ENCODE results near the gene TEX50.
"Not testable (repeated sequence)": the region's sequence is repeated elsewhere in the genome, so short reads cannot be mapped to it uniquely, and the experiment has no call there.

Gene TEX50

GRCh38 chr1:173635116-173635515 lies at the start of gene TEX50:
TEX50 (plus strand) TSS chr1:173635338; CDS start chr1:173635522, 184 bp downstream.
- Histone ChIP-seq H3K4me1 (no peaks in the 10 kb centered on the region), H3K27me3 (ENCODE audit: low read depth) (no peaks in the 10 kb centered on the region), H3K9me3 (no peaks in the 10 kb centered on the region; the same call in 1 of the 2 replicates), H3K4me3 (no peak within 1 kb of the TSS), H3K36me3 (replicated peaks) (no peaks in the 10 kb centered on the region)
- no peak for DNase-seq (ENCODE audit: low spot score in 2 of 2)
- in situ Hi-C loops (cut with MboI; ENCODE audit: low sequenced_read_pairs), result no loop called here

GRCh38 chr1:173590557-173590956 lies 44.6 kb upstream of the TEX50 start:
- H3K4me3 ChIP-seq, result no peak overlapping the region
- H3K9me3 ChIP-seq, result no peaks in the 10 kb centered on the region; the same call in 1 of the 2 replicates
- H3K36me3 ChIP-seq (replicated peaks), result no peaks in the 10 kb centered on the region
- in situ Hi-C loops (cut with MboI; ENCODE audit: low sequenced_read_pairs), result no loop called here
- H3K27me3 ChIP-seq (ENCODE audit: low read depth), result no peaks in the 10 kb centered on the region
- DNase-seq (ENCODE audit: low spot score in 2 of 2), result no peak
- no peaks in the 10 kb centered on the region for H3K4me1 ChIP-seq

- H3K9me3 ChIP-seq; in situ Hi-C loops (cut with MboI; ENCODE audit: low sequenced_read_pairs); H3K36me3 ChIP-seq (replicated peaks); H3K27me3 ChIP-seq (ENCODE audit: low read depth); DNase-seq (ENCODE audit: low spot score in 2 of 2); H3K4me3 ChIP-seq; H3K4me1 ChIP-seq: not testable (repeated sequence)
Observed at GRCh38 chr1:173591138-173591537, 44.0 kb upstream of the TEX50 start.

GRCh38 chr1:173596097-173596825 lies 38.9 kb upstream of the TEX50 start:
- Histone ChIP-seq H3K36me3 (replicated peaks) (no peaks in the 10 kb centered on the region), H3K4me3 (no peak overlapping the region), H3K9me3 (no peaks in the 10 kb centered on the region; the same call in 1 of the 2 replicates), H3K4me1 (no peaks in the 10 kb centered on the region), H3K27me3 (ENCODE audit: low read depth) (no peaks in the 10 kb centered on the region)
- DNase-seq (ENCODE audit: low spot score in 2 of 2), result no peak
- in situ Hi-C loops (cut with MboI; ENCODE audit: low sequenced_read_pairs), result no loop called here

- Histone ChIP-seq H3K36me3 (replicated peaks) (no peaks in the 10 kb centered on the region), H3K9me3 (no peaks in the 10 kb centered on the region), H3K27me3 (ENCODE audit: low read depth) (peaks cover 2% of the 10 kb centered on the region; the same call in 1 of the 2 replicates), H3K4me3 (no peak overlapping the region), H3K4me1 (no peaks in the 10 kb centered on the region)
- in situ Hi-C loops (cut with MboI; ENCODE audit: low sequenced_read_pairs), result no loop called here
- no peak for DNase-seq (ENCODE audit: low spot score in 2 of 2)
Observed at GRCh38 chr1:173601588-173601987, 33.5 kb upstream of the TEX50 start.

- Histone ChIP-seq H3K4me1 (no peaks in the 10 kb centered on the region), H3K36me3 (replicated peaks) (no peaks in the 10 kb centered on the region), H3K27me3 (ENCODE audit: low read depth) (peaks cover 2% of the 10 kb centered on the region; the same call in 1 of the 2 replicates), H3K4me3 (no peak within 1 kb of the TSS), H3K9me3 (no peaks in the 10 kb centered on the region)
- in situ Hi-C loops (cut with MboI; ENCODE audit: low sequenced_read_pairs), result no loop called here
- DNase-seq (ENCODE audit: low spot score in 2 of 2), result no peak
Observed at GRCh38 chr1:173603056-173603591, 32.0 kb upstream of the TEX50 start, which contains the start of gene SLC9C2. SLC9C2 (minus strand) TSS chr1:173603072; CDS start chr1:173601776, 1,296 bp downstream.

GRCh38 chr1:173608503-173609216 lies 26.5 kb upstream of the TEX50 start:
- H3K4me1 ChIP-seq, result no peaks in the 10 kb centered on the region
- no peak overlapping the region for H3K4me3 ChIP-seq
- no peaks in the 10 kb centered on the region for H3K36me3 ChIP-seq (replicated peaks)
- DNase-seq (ENCODE audit: low spot score in 2 of 2), result no peak
- H3K9me3 ChIP-seq, result no peaks in the 10 kb centered on the region
- in situ Hi-C loops (cut with MboI; ENCODE audit: low sequenced_read_pairs), result no loop called here
- peaks cover 2% of the 10 kb centered on the region; the same call in 1 of the 2 replicates for H3K27me3 ChIP-seq (ENCODE audit: low read depth)

- H3K36me3 ChIP-seq (replicated peaks); in situ Hi-C loops (cut with MboI; ENCODE audit: low sequenced_read_pairs); DNase-seq (ENCODE audit: low spot score in 2 of 2); H3K4me1 ChIP-seq; H3K9me3 ChIP-seq; H3K27me3 ChIP-seq (ENCODE audit: low read depth); H3K4me3 ChIP-seq: not testable (repeated sequence)
Observed at GRCh38 chr1:173613086-173613485, 22.1 kb upstream of the TEX50 start.

- Histone ChIP-seq H3K36me3 (replicated peaks) (no peaks in the 10 kb centered on the region), H3K9me3 (0 out of 2 replicates have a peak, but pooled peaks cover 4% of the 10 kb centered on the region), H3K4me3 (no peak overlapping the region), H3K4me1 (no peaks in the 10 kb centered on the region), H3K27me3 (ENCODE audit: low read depth) (no peaks in the 10 kb centered on the region)
- DNase-seq (ENCODE audit: low spot score in 2 of 2), result no peak
- in situ Hi-C loops (cut with MboI; ENCODE audit: low sequenced_read_pairs), result no loop called here
Observed at GRCh38 chr1:173616859-173617258, 18.3 kb upstream of the TEX50 start.

- Histone ChIP-seq H3K36me3 (replicated peaks) (no peaks in the 10 kb centered on the region), H3K4me3 (no peak overlapping the region), H3K4me1 (no peaks in the 10 kb centered on the region), H3K9me3 (no peaks in the 10 kb centered on the region), H3K27me3 (ENCODE audit: low read depth) (no peaks in the 10 kb centered on the region)
- no peak for DNase-seq (ENCODE audit: low spot score in 2 of 2)
- in situ Hi-C loops (cut with MboI; ENCODE audit: low sequenced_read_pairs), result no loop called here
Observed at GRCh38 chr1:173627269-173627668, 7.9 kb upstream of the TEX50 start.

GRCh38 chr1:173628888-173629287 lies 6.2 kb upstream of the TEX50 start:
- in situ Hi-C loops (cut with MboI; ENCODE audit: low sequenced_read_pairs), result no loop called here
- H3K36me3 ChIP-seq (replicated peaks), result no peaks in the 10 kb centered on the region
- no peak overlapping the region for H3K4me3 ChIP-seq
- H3K27me3 ChIP-seq (ENCODE audit: low read depth), result no peaks in the 10 kb centered on the region
- no peaks in the 10 kb centered on the region for H3K4me1 ChIP-seq
- no peaks in the 10 kb centered on the region for H3K9me3 ChIP-seq
- DNase-seq (ENCODE audit: low spot score in 2 of 2), result no peak

GRCh38 chr1:173637236-173638042 lies 2.3 kb downstream of the TEX50 start:
- H3K4me3 ChIP-seq; DNase-seq (ENCODE audit: low spot score in 2 of 2); H3K27me3 ChIP-seq (ENCODE audit: low read depth); H3K4me1 ChIP-seq; in situ Hi-C loops (cut with MboI; ENCODE audit: low sequenced_read_pairs); H3K9me3 ChIP-seq; H3K36me3 ChIP-seq (replicated peaks): not testable (repeated sequence)
